ENCODE results near the gene SACM1L.
A peak's percentile ranks its signal among the peaks of the same experiment; 100 is the strongest.

The SACM1L gene

GRCh38 chr3:45686850-45687249 is 2.3 kb upstream of the SACM1L start:
- Histone ChIP-seq H3K9ac (ENCODE audit: insufficient read length, low read depth) (no peak overlapping the region), H3K4me1 (ENCODE audit: insufficient read depth, insufficient read length) (no peaks in the 10 kb centered on the region), H3K27me3 (ENCODE audit: insufficient read depth, insufficient read length) (no peaks in the 10 kb centered on the region), H3K36me3 (ENCODE audit: insufficient read depth, insufficient read length, low read length) (peaks cover 10% of the 10 kb centered on the region), H3K9me3 (ENCODE audit: insufficient read depth, low read length) (peaks cover 9% of the 10 kb centered on the region; the same call in 1 of the 2 replicates), H3K4me3 (ENCODE audit: insufficient read length, low read depth) (no peak overlapping the region)
- no peak for TF ChIP-seq ZNF274 (IDR thresholded peaks at IDR 0.05; ENCODE audit: low read depth, low read length)
- no peak for TF ChIP-seq YY1 (IDR thresholded peaks at IDR 0.05; ENCODE audit: insufficient read depth, insufficient read length)
- no peak for TF ChIP-seq SUZ12 (IDR thresholded peaks at IDR 0.05; ENCODE audit: extremely low read depth, insufficient read depth, insufficient read length)
- no peak for DNase-seq (ENCODE audit: low read depth, low spot score)

DNA sequence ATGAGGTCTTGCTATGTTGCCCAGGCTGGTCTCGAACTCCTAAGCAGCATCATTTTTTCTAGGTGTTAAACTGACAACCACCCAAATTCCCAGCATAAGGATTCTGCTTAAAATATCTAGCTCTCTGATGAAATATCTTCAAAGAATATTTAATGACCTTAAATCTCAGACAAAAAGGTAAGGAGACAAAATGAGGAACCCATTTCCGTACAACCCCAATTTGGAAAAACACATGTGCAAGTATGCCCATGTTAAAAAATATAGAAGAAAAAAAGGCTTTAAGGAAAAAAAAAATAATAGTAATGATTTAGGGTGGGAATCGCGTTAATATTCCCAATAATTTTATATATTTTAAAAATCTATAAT is 1.4 kb upstream of the SACM1L start:
- H3K9ac ChIP-seq (ENCODE audit: insufficient read length, low read depth) = no peak overlapping the region
- H3K4me3 ChIP-seq (ENCODE audit: insufficient read length, low read depth) = peak overlapping the region; percentile 87
- H3K36me3 ChIP-seq (ENCODE audit: insufficient read depth, insufficient read length, low read length) = peaks cover 20% of the 10 kb centered on the region
- DNase-seq (ENCODE audit: low read depth, low spot score) = no peak
- no peaks in the 10 kb centered on the region for H3K27me3 ChIP-seq (ENCODE audit: insufficient read depth, insufficient read length)
- no peak for TF ChIP-seq ZNF274 (IDR thresholded peaks at IDR 0.05; ENCODE audit: low read depth, low read length)
- no peak for TF ChIP-seq SUZ12 (IDR thresholded peaks at IDR 0.05; ENCODE audit: extremely low read depth, insufficient read depth, insufficient read length)
- no peak for TF ChIP-seq YY1 (IDR thresholded peaks at IDR 0.05; ENCODE audit: insufficient read depth, insufficient read length)
- no peaks in the 10 kb centered on the region for H3K4me1 ChIP-seq (ENCODE audit: insufficient read depth, insufficient read length)
- peaks cover 6% of the 10 kb centered on the region; the same call in 1 of the 2 replicates for H3K9me3 ChIP-seq (ENCODE audit: insufficient read depth, low read length)

GRCh38 chr3:45688194-45688881 is 858 bp upstream of the SACM1L start:
- DNase-seq (ENCODE audit: low read depth, low spot score) = peak; percentile 57

DNA sequence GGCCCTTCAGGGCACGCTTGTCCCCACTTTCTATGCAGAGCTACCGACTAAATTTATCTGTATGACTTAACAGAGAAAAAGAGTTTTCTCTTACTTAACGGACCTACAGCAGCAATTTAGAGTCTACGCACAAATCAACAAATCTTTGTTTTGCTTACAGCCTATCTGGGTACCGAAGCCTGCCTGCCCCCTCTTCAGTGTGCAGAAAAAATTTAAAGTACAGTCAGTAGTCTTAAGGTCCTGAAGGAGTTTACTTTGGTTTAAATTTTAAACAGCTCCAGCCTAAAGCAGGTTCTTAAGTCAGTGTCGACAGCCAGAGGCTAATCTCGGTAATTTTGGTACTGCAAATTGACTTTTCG is 570 bp downstream of the SACM1L start:
- peaks cover 32% of the 10 kb centered on the region for H3K36me3 ChIP-seq (ENCODE audit: insufficient read depth, insufficient read length, low read length)
- no peak for DNase-seq (ENCODE audit: low read depth, low spot score)
- TF ChIP-seq ZNF274 (IDR thresholded peaks at IDR 0.05; ENCODE audit: low read depth, low read length) (no peak), SUZ12 (IDR thresholded peaks at IDR 0.05; ENCODE audit: extremely low read depth, insufficient read depth, insufficient read length) (no peak), YY1 (IDR thresholded peaks at IDR 0.05; ENCODE audit: insufficient read depth, insufficient read length) (no peak)
- H3K4me3 ChIP-seq (ENCODE audit: insufficient read length, low read depth) = peak overlapping the region; percentile 87
- peak overlapping the region; percentile 95 for H3K9ac ChIP-seq (ENCODE audit: insufficient read length, low read depth)
- H3K27me3 ChIP-seq (ENCODE audit: insufficient read depth, insufficient read length) = no peaks in the 10 kb centered on the region
- no peaks in the 10 kb centered on the region for H3K4me1 ChIP-seq (ENCODE audit: insufficient read depth, insufficient read length)
- H3K9me3 ChIP-seq (ENCODE audit: insufficient read depth, low read length) = no peaks in the 10 kb centered on the region

More at GRCh38 chr3:45688194-45688881, 858 bp upstream of the SACM1L start:
- H3K36me3 ChIP-seq (ENCODE audit: insufficient read depth, insufficient read length, low read length) = peaks cover 24% of the 10 kb centered on the region
- H3K9me3 ChIP-seq (ENCODE audit: insufficient read depth, low read length) = 0 out of 2 replicates have a peak, but pooled peaks cover 1% of the 10 kb centered on the region
- peak overlapping the region; percentile 76 for H3K9ac ChIP-seq (ENCODE audit: insufficient read length, low read depth)
- no peak for TF ChIP-seq ZNF274 (IDR thresholded peaks at IDR 0.05; ENCODE audit: low read depth, low read length)
- no peaks in the 10 kb centered on the region for H3K4me1 ChIP-seq (ENCODE audit: insufficient read depth, insufficient read length)
- H3K4me3 ChIP-seq (ENCODE audit: insufficient read length, low read depth) = peak overlapping the region; percentile 87
- H3K27me3 ChIP-seq (ENCODE audit: insufficient read depth, insufficient read length) = no peaks in the 10 kb centered on the region

DNA sequence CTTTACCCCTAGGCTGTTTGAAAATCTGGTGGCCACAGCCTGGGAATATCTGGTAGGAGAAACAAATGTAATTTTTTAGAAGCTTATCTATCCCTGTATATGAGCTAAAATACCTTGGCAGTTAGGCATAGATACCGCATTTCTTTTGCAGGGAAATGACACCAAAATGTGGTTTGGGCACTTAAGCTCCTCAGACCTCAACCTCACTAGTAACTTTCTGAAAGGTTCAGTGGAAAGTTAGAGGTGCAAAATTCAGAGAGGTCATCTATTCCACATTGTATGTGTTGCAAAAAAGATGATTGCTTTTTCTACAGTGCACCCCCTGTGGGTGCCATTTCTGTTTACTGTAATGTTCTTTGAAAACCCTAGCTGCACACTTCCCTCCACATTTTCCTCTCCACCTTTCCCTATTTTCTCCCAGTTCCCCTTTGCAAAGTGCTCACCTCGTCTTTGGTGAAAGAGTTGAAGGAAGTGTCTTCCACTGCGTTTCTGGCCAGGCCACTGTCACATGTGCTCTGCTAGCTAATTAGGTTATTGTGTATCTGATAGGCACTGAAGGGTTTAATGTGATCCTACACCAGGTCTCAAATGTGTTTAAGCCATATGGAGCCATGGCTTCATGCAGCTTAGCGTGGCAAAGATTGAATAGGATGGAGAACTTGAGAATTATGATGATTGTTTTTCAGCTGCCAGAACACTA is 1.3 kb downstream of the SACM1L start:
- Histone ChIP-seq H3K4me3 (ENCODE audit: insufficient read length, low read depth) (peak overlapping the region; percentile 87), H3K4me1 (ENCODE audit: insufficient read depth, insufficient read length) (no peaks in the 10 kb centered on the region)

GRCh38 chr3:45691842-45692241 is 2.6 kb downstream of the SACM1L start:
- Histone ChIP-seq H3K27me3 (ENCODE audit: insufficient read depth, insufficient read length) (no peaks in the 10 kb centered on the region), H3K4me1 (ENCODE audit: insufficient read depth, insufficient read length) (no peaks in the 10 kb centered on the region), H3K9me3 (ENCODE audit: insufficient read depth, low read length) (no peaks in the 10 kb centered on the region), H3K9ac (ENCODE audit: insufficient read length, low read depth) (no peak overlapping the region), H3K36me3 (ENCODE audit: insufficient read depth, insufficient read length, low read length) (peaks cover 40% of the 10 kb centered on the region), H3K4me3 (ENCODE audit: insufficient read length, low read depth) (no peak overlapping the region)
- DNase-seq (ENCODE audit: low read depth, low spot score) = no peak
- TF ChIP-seq SUZ12 (IDR thresholded peaks at IDR 0.05; ENCODE audit: extremely low read depth, insufficient read depth, insufficient read length) (no peak), ZNF274 (IDR thresholded peaks at IDR 0.05; ENCODE audit: low read depth, low read length) (no peak), YY1 (IDR thresholded peaks at IDR 0.05; ENCODE audit: insufficient read depth, insufficient read length) (no peak)

More for the DNA sequence above, 1.3 kb downstream of the SACM1L start:
- no peak for DNase-seq (ENCODE audit: low read depth, low spot score)
- Histone ChIP-seq H3K9me3 (ENCODE audit: insufficient read depth, low read length) (no peaks in the 10 kb centered on the region), H3K27me3 (ENCODE audit: insufficient read depth, insufficient read length) (no peaks in the 10 kb centered on the region), H3K36me3 (ENCODE audit: insufficient read depth, insufficient read length, low read length) (peaks cover 35% of the 10 kb centered on the region), H3K9ac (ENCODE audit: insufficient read length, low read depth) (peak overlapping the region; percentile 95)
- TF ChIP-seq ZNF274 (IDR thresholded peaks at IDR 0.05; ENCODE audit: low read depth, low read length) (no peak), SUZ12 (IDR thresholded peaks at IDR 0.05; ENCODE audit: extremely low read depth, insufficient read depth, insufficient read length) (no peak), YY1 (IDR thresholded peaks at IDR 0.05; ENCODE audit: insufficient read depth, insufficient read length) (no peak)

DNA sequence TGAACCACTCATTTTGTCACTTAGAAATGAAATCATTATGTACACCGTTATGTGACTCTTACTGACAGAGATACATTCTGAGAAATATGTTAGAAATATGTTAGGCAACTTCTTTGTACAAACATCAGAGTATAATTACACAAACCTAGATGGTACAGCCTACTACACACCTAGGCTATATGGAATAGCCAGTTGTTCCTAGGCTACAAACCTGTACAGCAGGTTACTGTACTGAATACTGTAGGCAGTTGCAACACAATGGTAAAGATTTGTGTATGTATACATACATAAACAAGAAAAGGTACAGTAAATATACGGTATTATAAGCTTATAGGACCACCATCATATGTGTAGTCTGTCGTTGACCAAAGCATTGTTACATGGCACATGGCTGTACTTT is 3.7 kb downstream of the SACM1L start:
- no peaks in the 10 kb centered on the region for H3K4me1 ChIP-seq (ENCODE audit: insufficient read depth, insufficient read length)
- DNase-seq (ENCODE audit: low read depth, low spot score) = no peak
- TF ChIP-seq SUZ12 (IDR thresholded peaks at IDR 0.05; ENCODE audit: extremely low read depth, insufficient read depth, insufficient read length) (no peak), ZNF274 (IDR thresholded peaks at IDR 0.05; ENCODE audit: low read depth, low read length) (no peak), YY1 (IDR thresholded peaks at IDR 0.05; ENCODE audit: insufficient read depth, insufficient read length) (no peak)
- no peaks in the 10 kb centered on the region for H3K27me3 ChIP-seq (ENCODE audit: insufficient read depth, insufficient read length)
- no peaks in the 10 kb centered on the region for H3K9me3 ChIP-seq (ENCODE audit: insufficient read depth, low read length)
- no peak overlapping the region for H3K9ac ChIP-seq (ENCODE audit: insufficient read length, low read depth)
- no peak overlapping the region for H3K4me3 ChIP-seq (ENCODE audit: insufficient read length, low read depth)
- peaks cover 40% of the 10 kb centered on the region for H3K36me3 ChIP-seq (ENCODE audit: insufficient read depth, insufficient read length, low read length)
